Skeletal muscle tissue (tissue), 4 donors: ENCODE results near the gene ARHGEF1. TPM values are rescaled to one million over a fixed set of nuclear protein-coding genes. Genes with fewer than 3 reads are reported as not detected.
A peak's percentile ranks its signal among the peaks of the same experiment; 100 is the strongest.

Source experiments
- H3K27ac ChIP-seq: one replicate; pipeline ENCODE4 v1.7.0; 2013; ENCODE audit warnings: mild to moderate bottlenecking, low read depth, low read length, inconsistent platforms
- H3K27me3 ChIP-seq, 3 donors: one replicate each; pipeline ENCODE4 v1.7.0; 2013; ENCODE audit warnings: low read length in 3 of 3; ENCODE audit not compliant: control insufficient read depth in 3 of 3, insufficient read depth in 3 of 3
- H3K36me3 ChIP-seq, 3 donors: one replicate each; pipeline ENCODE4 v1.7.0; 2013; ENCODE audit warnings: low read length in 3 of 3; ENCODE audit not compliant: control insufficient read depth in 3 of 3, insufficient read depth in 3 of 3
- H3K4me1 ChIP-seq, 3 donors: one replicate each; pipeline ENCODE4 v1.7.0; 2013; ENCODE audit warnings: low read length in 3 of 3, mild to moderate bottlenecking in 3 of 3; ENCODE audit not compliant: control insufficient read depth in 3 of 3, insufficient read depth in 3 of 3
- H3K4me3 ChIP-seq, 3 donors: one replicate each; pipeline ENCODE4 v1.7.0; 2013; ENCODE audit warnings: low read length in 3 of 3
- H3K9ac ChIP-seq, 3 donors: one replicate each; pipeline ENCODE4 v1.7.0; 2013; ENCODE audit warnings: low read length in 3 of 3, mild to moderate bottlenecking in 3 of 3, moderate library complexity in 2 of 3, low read depth in 1 of 3
- H3K9me3 ChIP-seq, 3 donors: one replicate each; pipeline ENCODE4 v1.7.0; 2013; ENCODE audit warnings: low read length in 3 of 3; ENCODE audit not compliant: control insufficient read depth in 3 of 3
- total RNA-seq: library from RNA; depleted of rRNA; stranded (reverse); fragments of >200 nt; gene quantifications from one replicate; pipeline ENCODE4 v1.2.3, GENCODE V29; 2014
- donor health status: Osteomylitis.

Gene ARHGEF1
- 13.6 TPM for total RNA-seq

GRCh38 chr19:41882568-41883462, at the start of gene ARHGEF1:
Gene ARHGEF1 (plus strand): TSS chr19:41883184. CDS start chr19:41888083, 4,899 bp downstream.
- Histone ChIP-seq H3K9ac (peak within 1 kb of the TSS; percentile 71 to 82 (median 75)), H3K27me3 (peaks cover 0 to 5% (median 0%) of the 10 kb centered on the region in 3 donors), H3K4me3 (peak within 1 kb of the TSS; percentile 96 to 98 (median 96)), H3K27ac (peak within 1 kb of the TSS; percentile 73), H3K36me3 (no peaks in the 10 kb centered on the region), H3K9me3 (no peaks in the 10 kb centered on the region), H3K4me1 (peaks cover 17 to 31% (median 26%) of the 10 kb centered on the region in 3 donors)

- Histone ChIP-seq H3K36me3 (no peaks in the 10 kb centered on the region), H3K9ac (no peak overlapping the region), H3K4me1 (no peaks in the 10 kb centered on the region), H3K4me3 (no peak overlapping the region), H3K27ac (no peak overlapping the region), H3K9me3 (no peaks in the 10 kb centered on the region), H3K27me3 (peaks cover 31 to 35% (median 32%) of the 10 kb centered on the region in 3 donors)
These were observed 44.8 kb upstream of the ARHGEF1 start for GRCh38 chr19:41837981-41838708.

GRCh38 chr19:41839211-41839610, 43.8 kb upstream of the ARHGEF1 start:
- no peaks in the 10 kb centered on the region for H3K36me3 ChIP-seq
- no peak overlapping the region for H3K9ac ChIP-seq
- no peaks in the 10 kb centered on the region for H3K9me3 ChIP-seq
- no peak overlapping the region for H3K4me3 ChIP-seq
- H3K27ac ChIP-seq: no peak overlapping the region
- no peaks in the 10 kb centered on the region for H3K4me1 ChIP-seq
- peaks cover 31 to 35% (median 32%) of the 10 kb centered on the region in 3 donors for H3K27me3 ChIP-seq

DNA sequence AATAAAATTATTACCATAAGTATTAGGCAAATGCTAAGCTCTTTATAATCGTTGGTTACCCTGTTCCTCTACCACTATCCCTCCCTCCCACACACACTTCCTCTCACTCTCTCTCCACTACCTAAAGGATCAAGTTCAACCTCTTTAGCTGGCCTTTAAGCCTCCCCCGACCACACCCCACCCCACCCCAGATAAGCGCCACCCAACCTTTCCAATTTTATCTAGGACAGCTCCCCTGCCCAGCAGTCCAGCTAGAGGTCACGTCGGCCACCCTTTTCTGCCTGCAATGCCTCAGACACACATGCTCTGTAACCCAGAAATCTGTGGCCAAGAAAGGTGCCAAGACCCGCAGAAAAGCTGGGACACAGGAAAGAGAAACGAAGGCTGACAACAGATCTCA, 39.6 kb upstream of the ARHGEF1 start:
- no peak overlapping the region for H3K4me3 ChIP-seq
- no peaks in the 10 kb centered on the region for H3K9me3 ChIP-seq
- H3K9ac ChIP-seq: no peak overlapping the region
- peaks cover 15 to 21% (median 17%) of the 10 kb centered on the region in 3 donors for H3K27me3 ChIP-seq
- no peaks in the 10 kb centered on the region for H3K4me1 ChIP-seq
- H3K27ac ChIP-seq: no peak overlapping the region
- no peaks in the 10 kb centered on the region for H3K36me3 ChIP-seq

DNA sequence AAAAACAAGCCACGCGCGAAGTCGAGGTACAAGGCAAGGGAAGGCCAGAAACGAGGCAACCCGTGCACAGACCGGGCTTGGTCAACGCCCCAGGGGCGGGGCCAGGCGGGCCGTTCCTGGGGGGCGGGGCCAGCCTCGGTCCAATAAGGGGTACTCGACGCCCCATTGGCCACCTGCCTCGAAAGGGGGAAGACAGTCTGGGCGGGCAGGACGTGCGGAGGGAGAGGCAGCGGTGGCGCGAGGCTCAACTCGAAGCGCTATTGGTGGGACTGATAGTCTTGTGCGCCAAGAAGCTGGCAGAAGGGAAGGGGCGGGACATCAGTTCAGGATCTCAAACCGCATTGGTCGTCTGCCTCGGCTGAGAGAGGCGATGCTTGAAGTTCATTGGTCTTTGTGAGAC, 38.4 kb upstream of the ARHGEF1 start, which contains the start of gene LYPD4:
TSS of gene LYPD4 (minus strand) at position 83 of the 400 bp plus-strand sequence. CDS start 5,398 bp downstream, outside the sequence.
- Histone ChIP-seq H3K36me3 (no peaks in the 10 kb centered on the region), H3K4me3 (no peak within 1 kb of the TSS), H3K9me3 (no peaks in the 10 kb centered on the region), H3K27ac (no peak within 1 kb of the TSS), H3K9ac (no peak within 1 kb of the TSS), H3K27me3 (peaks cover 9 to 11% (median 10%) of the 10 kb centered on the region in 3 donors), H3K4me1 (no peaks in the 10 kb centered on the region)

DNA sequence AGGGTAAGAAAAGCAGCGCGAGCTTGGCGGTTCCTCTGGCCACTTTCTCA, 38.2 kb upstream of the ARHGEF1 start, which contains the start of gene DMRTC2:
TSS of gene DMRTC2 (plus strand) at position 42 of the 50 bp plus-strand sequence. CDS start 2,387 bp downstream, outside the sequence.
- H3K36me3 ChIP-seq: no peaks in the 10 kb centered on the region
- H3K4me3 ChIP-seq: no peak within 1 kb of the TSS
- H3K4me1 ChIP-seq: no peaks in the 10 kb centered on the region
- no peak within 1 kb of the TSS for H3K27ac ChIP-seq
- H3K27me3 ChIP-seq: peaks cover 9 to 11% (median 10%) of the 10 kb centered on the region in 3 donors
- no peaks in the 10 kb centered on the region for H3K9me3 ChIP-seq
- H3K9ac ChIP-seq: no peak within 1 kb of the TSS

DNA sequence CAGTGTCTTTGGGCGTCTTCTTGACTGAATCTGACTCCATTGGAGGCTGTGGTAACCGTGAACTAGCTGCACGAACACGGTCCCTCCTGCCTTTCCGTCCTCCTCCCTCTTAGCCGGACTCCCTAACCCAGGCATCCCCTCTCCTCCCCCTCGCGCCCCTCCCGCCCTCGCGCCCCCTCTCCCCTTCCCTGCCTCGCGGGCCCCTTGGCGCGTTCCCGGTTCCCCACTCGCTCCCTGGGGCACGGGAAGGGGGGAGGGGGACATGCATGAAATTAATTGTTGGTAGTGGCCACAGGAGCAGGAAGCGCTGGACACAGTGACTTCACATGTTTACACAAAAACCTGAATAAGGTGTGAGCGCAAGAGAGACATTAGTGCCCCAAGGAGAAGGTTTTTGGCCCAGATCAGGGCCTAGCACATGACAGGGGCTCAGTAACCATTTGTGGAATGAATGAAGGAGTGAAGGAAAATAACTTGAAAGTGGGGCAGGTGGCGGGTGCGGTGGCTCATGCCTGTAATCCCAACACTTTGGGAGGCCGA, 37.9 kb upstream of the ARHGEF1 start:
- Histone ChIP-seq H3K4me3 (no peak overlapping the region), H3K4me1 (no peaks in the 10 kb centered on the region), H3K9ac (no peak overlapping the region), H3K36me3 (no peaks in the 10 kb centered on the region), H3K27me3 (peaks cover 7 to 10% (median 8%) of the 10 kb centered on the region in 3 donors), H3K9me3 (no peaks in the 10 kb centered on the region), H3K27ac (no peak overlapping the region)

DNA sequence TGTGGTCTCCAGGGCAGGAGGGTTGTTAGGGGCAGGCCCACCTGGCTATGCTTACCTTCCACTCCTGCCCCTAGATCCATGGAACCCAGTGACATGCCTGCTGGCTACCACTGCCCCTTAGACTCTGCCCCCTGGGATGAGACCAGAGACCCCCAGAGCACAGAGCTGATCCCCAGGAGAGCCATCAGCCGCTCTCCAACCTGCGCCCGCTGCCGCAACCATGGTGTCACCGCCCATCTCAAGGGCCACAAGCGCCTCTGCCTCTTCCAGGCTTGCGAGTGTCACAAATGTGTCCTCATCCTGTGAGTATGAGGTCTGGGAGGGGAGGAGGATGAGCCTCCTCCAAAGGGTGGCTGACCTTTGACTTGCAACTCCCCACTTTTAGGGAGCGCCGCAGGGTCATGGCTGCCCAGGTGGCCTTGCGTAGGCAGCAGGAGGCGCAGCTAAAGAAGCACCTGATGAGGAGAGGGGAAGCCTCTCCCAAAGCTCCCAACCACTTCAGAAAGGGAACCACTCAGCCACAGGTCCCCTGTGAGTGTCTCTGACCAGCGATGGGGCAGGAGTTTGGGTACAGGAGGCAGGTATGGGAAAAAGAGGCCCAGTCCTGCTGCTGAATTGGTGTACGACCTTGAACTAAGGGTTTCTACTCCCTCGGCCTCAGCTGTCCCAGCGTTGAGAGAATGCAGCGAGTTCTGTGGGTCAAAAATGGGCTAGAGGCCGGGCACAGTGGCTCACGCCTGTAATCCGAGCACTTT, 35.5 kb upstream of the ARHGEF1 start:
- peaks cover 7 to 10% (median 10%) of the 10 kb centered on the region in 3 donors for H3K27me3 ChIP-seq
- H3K36me3 ChIP-seq: no peaks in the 10 kb centered on the region

GRCh38 chr19:41848666-41849065, 34.3 kb upstream of the ARHGEF1 start:
- no peak overlapping the region for H3K9ac ChIP-seq
- H3K4me1 ChIP-seq: no peaks in the 10 kb centered on the region
- no peaks in the 10 kb centered on the region for H3K9me3 ChIP-seq
- no peak overlapping the region for H3K27ac ChIP-seq
- H3K4me3 ChIP-seq: no peak overlapping the region
- H3K36me3 ChIP-seq: no peaks in the 10 kb centered on the region
- peaks cover 7 to 13% (median 10%) of the 10 kb centered on the region in 3 donors for H3K27me3 ChIP-seq

More for the DNA sequence above, 35.5 kb upstream of the ARHGEF1 start:
- H3K9me3 ChIP-seq: no peaks in the 10 kb centered on the region
- no peaks in the 10 kb centered on the region for H3K4me1 ChIP-seq
- no peak overlapping the region for H3K4me3 ChIP-seq
- H3K27ac ChIP-seq: no peak overlapping the region
- H3K9ac ChIP-seq: no peak overlapping the region
